CD14-positive monocyte (primary cell): ENCODE measurements around the gene RELN. TPM values are rescaled to one million over a fixed set of nuclear protein-coding genes. Genes with fewer than 3 reads are reported as not detected.

Experiments used
- DNase-seq, 3 donors: peaks; one replicate each; pipeline ENCODE4 v3.0.0-alpha.2; 2011 to 2022
- H2AFZ ChIP-seq: 2 replicates; pipeline ENCODE4 v1.6.0; 2012; ENCODE audit warnings: mild to moderate bottlenecking, low read depth, low read length, inconsistent platforms; ENCODE audit not compliant: insufficient read depth, poor library complexity, severe bottlenecking
- H3K27ac ChIP-seq, 2 donors: 1 replicate in 1 of 2; 2 replicates in 1 of 2; pipeline ENCODE4 v1.5.1; 2012 to 2013; ENCODE audit warnings: low read length in 2 of 2, control low read depth in 1 of 2, inconsistent platforms in 1 of 2, low read depth in 1 of 2, mild to moderate bottlenecking in 1 of 2
- H3K27me3 ChIP-seq, 2 donors: one replicate each; pipeline versions ENCODE4 v1.6.0 to v1.6.1; 2011 to 2013; ENCODE audit warnings: low read length in 2 of 2; ENCODE audit not compliant: control insufficient read depth in 2 of 2, insufficient read depth in 2 of 2
- H3K36me3 ChIP-seq, 2 donors: replicated peaks in 1 of 2; 1 replicate in 1 of 2; 2 replicates in 1 of 2; pipeline versions ENCODE4 v1.5.1 to v1.6.1; 2012 to 2013; ENCODE audit warnings: low read length in 2 of 2, control low read depth in 1 of 2, inconsistent platforms in 1 of 2, mild to moderate bottlenecking in 1 of 2; ENCODE audit not compliant: insufficient read depth in 2 of 2, control insufficient read depth in 1 of 2
- H3K4me1 ChIP-seq, 2 donors: 1 replicate in 1 of 2; 2 replicates in 1 of 2; pipeline versions ENCODE4 v1.5.1 to v1.6.1; 2012 to 2013; ENCODE audit warnings: low read length in 2 of 2, control low read depth in 1 of 2, inconsistent platforms in 1 of 2, mild to moderate bottlenecking in 1 of 2, moderate library complexity in 1 of 2; ENCODE audit not compliant: insufficient read depth in 2 of 2, control insufficient read depth in 1 of 2
- H3K4me2 ChIP-seq: replicated peaks from 2 replicates; pipeline ENCODE3; 2012; ENCODE audit warnings: low read length, moderate library complexity, mild to moderate bottlenecking; ENCODE audit not compliant: poor library complexity, severe bottlenecking; ENCODE audit errors: extremely low read depth
- H3K4me3 ChIP-seq, 3 experiments: fragments of 200-600 bp in 1 of 3; sonication (generic) in 1 of 3; replicated peaks in 1 of 3; 1 replicate in 2 of 3; 2 replicates in 1 of 3; pipeline ENCODE4 v1.5.1; 2011 to 2013; ENCODE audit warnings: low read length in 3 of 3, mild to moderate bottlenecking in 3 of 3, control low read depth in 2 of 3, low read depth in 2 of 3, inconsistent platforms in 1 of 3, moderate library complexity in 1 of 3
- H3K79me2 ChIP-seq: 2 replicates; pipeline ENCODE4 v1.6.0; 2012; ENCODE audit warnings: mild to moderate bottlenecking, control low read depth, inconsistent platforms, low read length, moderate library complexity; ENCODE audit not compliant: insufficient read depth
- H3K9ac ChIP-seq: 2 replicates; pipeline ENCODE4 v1.6.0; 2017; ENCODE audit warnings: low read length, mild to moderate bottlenecking; ENCODE audit not compliant: insufficient read depth, poor library complexity, severe bottlenecking
- H3K9me3 ChIP-seq, 2 donors: replicated peaks in 1 of 2; 1 replicate in 1 of 2; 2 replicates in 1 of 2; pipeline versions ENCODE4 v1.5.1 to v1.6.1; 2012 to 2013; ENCODE audit warnings: low read length in 2 of 2, control low read depth in 1 of 2; ENCODE audit not compliant: control insufficient read depth in 1 of 2, insufficient read depth in 1 of 2
- H4K20me1 ChIP-seq: 2 replicates; pipeline ENCODE4 v1.6.0; 2012; ENCODE audit warnings: mild to moderate bottlenecking, low read length, control low read depth, moderate library complexity; ENCODE audit not compliant: insufficient read depth
- H3K27ac Mint-ChIP-seq, 7 donors: one replicate each; pipeline ENCODE4 v1.8.0; 2020; ENCODE audit warnings: mild to moderate bottlenecking in 7 of 7, mixed read lengths in 7 of 7, moderate library complexity in 6 of 7, inconsistent platforms in 2 of 7
- H3K27me3 Mint-ChIP-seq, 3 donors: one replicate each; pipeline ENCODE4 v1.8.0; 2021 to 2022; ENCODE audit warnings: low read depth in 3 of 3, mild to moderate bottlenecking in 3 of 3, mixed read lengths in 3 of 3, moderate library complexity in 3 of 3, inconsistent platforms in 1 of 3
- H3K36me3 Mint-ChIP-seq, 2 donors: one replicate each; pipeline ENCODE4 v1.8.0; 2020; ENCODE audit warnings: mixed read lengths in 2 of 2, inconsistent platforms in 1 of 2, mild to moderate bottlenecking in 1 of 2
- H3K4me1 Mint-ChIP-seq: one replicate; pipeline ENCODE4 v1.8.0; 2020; ENCODE audit warnings: mild to moderate bottlenecking, mixed read lengths
- H3K4me3 Mint-ChIP-seq, 2 donors: one replicate each; pipeline ENCODE4 v1.8.0; 2020; ENCODE audit warnings: mild to moderate bottlenecking in 2 of 2, mixed read lengths in 2 of 2, moderate library complexity in 1 of 2
- H3K9me3 Mint-ChIP-seq, 7 donors: one replicate each; pipeline ENCODE4 v1.8.0; 2020 to 2022; ENCODE audit warnings: mixed read lengths in 7 of 7, mild to moderate bottlenecking in 6 of 7, moderate library complexity in 6 of 7, inconsistent platforms in 2 of 7
- WGBS: methylation state at CpG from one replicate; pipeline ENCODE4 v1.1.5; 2013; ENCODE audit warnings: missing lambda C conversion rate; ENCODE audit not compliant: insufficient coverage; 5-methylcytosine and 5-hydroxymethylcytosine counted together
- intact Hi-C, 2 donors: fragments of 100-400 bp; cut with micrococcal nuclease; formaldehyde crosslinking; loops; one replicate each; pipeline versions ENCODE4 v1.15.0 to v1.15.1; 2023
- polyA plus RNA-seq, 3 donors: library from polyadenylated mRNA; depleted of rRNA in 1 of 3; unstranded in 2 of 3; stranded (reverse) in 1 of 3; fragments of 300-500 nt in 2 of 3; fragments of >200 nt in 1 of 3; fragmentation: Illumina TruSeq in 2 of 3; gene quantifications; 1 replicate in 2 of 3; 2 replicates in 1 of 3; pipeline ENCODE4 v1.2.3, GENCODE V29; 2012 to 2021
- TF ChIP-seq, protein P1 (sequence below): fragments of 200-600 bp; IDR thresholded peaks from one replicate; pipeline ENCODE4 v1.8.0; 2022; ENCODE audit warnings: antibody characterized with exemption, mild to moderate bottlenecking

The RELN gene
- polyA plus RNA-seq, 3 donors, result not detected

- Mint-ChIP-seq H3K27me3 (no peaks in the 10 kb centered on the region), H3K9me3 (peaks cover 0 to 10% (median 6%) of the 10 kb centered on the region in 7 donors), H3K4me1 (no peaks in the 10 kb centered on the region), H3K4me3 (no peak overlapping the region), H3K36me3 (no peaks in the 10 kb centered on the region), H3K27ac (no peak overlapping the region)
- Histone ChIP-seq H3K27me3 (no peaks in the 10 kb centered on the region), H3K4me2 (no peak overlapping the region), H3K79me2 (no peaks in the 10 kb centered on the region), H4K20me1 (no peaks in the 10 kb centered on the region), H3K9me3 (no peaks in the 10 kb centered on the region), H3K27ac (no peak overlapping the region), H3K36me3 (no peaks in the 10 kb centered on the region), H3K9ac (no peak overlapping the region), H3K4me3 (no peak overlapping the region), H2AFZ (no peak overlapping the region), H3K4me1 (no peaks in the 10 kb centered on the region)
- WGBS, result no CpG with 5 or more reads among the region's 2 CpGs
- TF ChIP-seq, protein P1, sequence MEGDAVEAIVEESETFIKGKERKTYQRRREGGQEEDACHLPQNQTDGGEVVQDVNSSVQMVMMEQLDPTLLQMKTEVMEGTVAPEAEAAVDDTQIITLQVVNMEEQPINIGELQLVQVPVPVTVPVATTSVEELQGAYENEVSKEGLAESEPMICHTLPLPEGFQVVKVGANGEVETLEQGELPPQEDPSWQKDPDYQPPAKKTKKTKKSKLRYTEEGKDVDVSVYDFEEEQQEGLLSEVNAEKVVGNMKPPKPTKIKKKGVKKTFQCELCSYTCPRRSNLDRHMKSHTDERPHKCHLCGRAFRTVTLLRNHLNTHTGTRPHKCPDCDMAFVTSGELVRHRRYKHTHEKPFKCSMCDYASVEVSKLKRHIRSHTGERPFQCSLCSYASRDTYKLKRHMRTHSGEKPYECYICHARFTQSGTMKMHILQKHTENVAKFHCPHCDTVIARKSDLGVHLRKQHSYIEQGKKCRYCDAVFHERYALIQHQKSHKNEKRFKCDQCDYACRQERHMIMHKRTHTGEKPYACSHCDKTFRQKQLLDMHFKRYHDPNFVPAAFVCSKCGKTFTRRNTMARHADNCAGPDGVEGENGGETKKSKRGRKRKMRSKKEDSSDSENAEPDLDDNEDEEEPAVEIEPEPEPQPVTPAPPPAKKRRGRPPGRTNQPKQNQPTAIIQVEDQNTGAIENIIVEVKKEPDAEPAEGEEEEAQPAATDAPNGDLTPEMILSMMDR, result no peak
- DNase-seq, result no peak
- intact Hi-C loops, result no loop called here
Observed at GRCh38 chr7:103644319-103644718, 345.1 kb downstream of the RELN start.

DNA sequence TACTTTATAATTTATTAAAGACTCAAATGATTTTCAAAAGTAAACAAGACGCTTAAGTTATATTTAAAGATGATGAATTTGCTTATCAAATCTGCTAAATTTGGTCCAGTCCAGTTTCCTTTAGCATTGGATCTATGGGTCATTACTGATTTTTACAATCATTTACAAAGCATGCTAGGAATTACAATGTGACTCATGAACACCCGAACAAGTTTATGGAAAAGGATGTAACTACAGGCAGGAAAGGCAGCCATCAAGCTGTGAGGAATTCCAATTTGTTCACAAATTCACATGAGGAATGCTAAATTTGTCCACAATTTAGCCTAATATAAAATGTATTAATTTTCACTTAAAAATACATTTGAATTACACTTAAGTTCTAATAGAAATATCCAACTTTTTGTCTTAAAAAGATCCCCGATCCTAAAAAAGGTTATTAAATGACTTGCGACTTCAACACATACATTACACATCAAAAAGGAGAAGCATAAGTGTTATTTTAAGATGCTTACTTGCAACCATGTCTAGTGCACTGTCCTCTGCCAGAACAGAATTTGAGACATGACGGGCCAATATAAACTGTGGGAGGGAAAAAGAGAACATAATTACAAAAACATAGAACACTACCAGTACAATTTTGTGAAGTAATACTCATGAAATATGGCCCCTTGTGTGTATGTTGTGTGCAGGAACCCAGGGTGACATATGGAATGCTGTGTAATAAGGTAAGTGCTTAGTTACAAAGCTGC lies 349.3 kb downstream of the RELN start:
- H3K4me3 Mint-ChIP-seq, result no peak overlapping the region

More for the DNA sequence above, 349.3 kb downstream of the RELN start:
- Histone ChIP-seq H3K79me2 (no peaks in the 10 kb centered on the region), H3K36me3 (no peaks in the 10 kb centered on the region), H3K27me3 (no peaks in the 10 kb centered on the region), H3K9me3 (no peaks in the 10 kb centered on the region), H3K4me3 (no peak overlapping the region), H3K27ac (no peak overlapping the region), H3K9ac (no peak overlapping the region), H3K4me2 (no peak overlapping the region), H3K4me1 (no peaks in the 10 kb centered on the region), H4K20me1 (no peaks in the 10 kb centered on the region), H2AFZ (no peak overlapping the region)
- TF ChIP-seq, protein P1, result no peak
- no peak for DNase-seq
- intact Hi-C loops, result no loop called here
- Mint-ChIP-seq H3K4me1 (no peaks in the 10 kb centered on the region), H3K9me3 (peaks cover 0 to 2% (median 0%) of the 10 kb centered on the region in 7 donors), H3K36me3 (no peaks in the 10 kb centered on the region), H3K27me3 (no peaks in the 10 kb centered on the region), H3K27ac (no peak overlapping the region)
- no CpG with 5 or more reads among the region's 5 CpGs for WGBS
